NCI-H82 treated with DMSO at 0.1 percent for 48 hours (cell line): ENCODE measurements around the gene RAP1GAP.

Experiments used
- DNase-seq: peaks from one replicate; lab custom pipeline; 2025; ENCODE audit not compliant: unreplicated experiment; lab: John Stamatoyannopoulos, UW

The RAP1GAP gene

GRCh38 chr1:21630571-21631343, 38.4 kb downstream of the RAP1GAP start:
- DNase-seq = no peak

DNA sequence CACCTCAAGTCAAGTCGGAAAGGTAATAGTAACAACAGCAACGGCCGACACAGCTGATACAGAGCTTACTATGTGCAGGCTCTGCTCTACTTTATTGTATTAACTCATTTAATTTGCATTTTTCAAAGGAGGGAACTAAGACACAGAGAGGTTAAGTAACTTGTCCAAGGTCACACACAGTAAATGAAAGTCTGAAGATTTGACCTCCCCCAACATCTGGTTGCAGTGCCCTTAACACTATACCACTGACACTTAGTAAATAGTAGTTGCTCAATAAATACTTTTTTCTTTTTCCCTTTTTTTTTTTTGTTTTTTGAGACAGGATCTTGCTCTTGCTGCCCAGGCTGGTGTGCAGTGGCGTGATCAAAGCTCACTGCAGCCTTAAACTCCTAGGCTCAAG, 39.2 kb downstream of the RAP1GAP start:
- DNase-seq = no peak

- DNase-seq = no peak
These were observed 40.3 kb downstream of the RAP1GAP start for GRCh38 chr1:21628798-21629393.

- DNase-seq = no peak
These were observed 42.2 kb downstream of the RAP1GAP start for GRCh38 chr1:21626921-21627339.

DNA sequence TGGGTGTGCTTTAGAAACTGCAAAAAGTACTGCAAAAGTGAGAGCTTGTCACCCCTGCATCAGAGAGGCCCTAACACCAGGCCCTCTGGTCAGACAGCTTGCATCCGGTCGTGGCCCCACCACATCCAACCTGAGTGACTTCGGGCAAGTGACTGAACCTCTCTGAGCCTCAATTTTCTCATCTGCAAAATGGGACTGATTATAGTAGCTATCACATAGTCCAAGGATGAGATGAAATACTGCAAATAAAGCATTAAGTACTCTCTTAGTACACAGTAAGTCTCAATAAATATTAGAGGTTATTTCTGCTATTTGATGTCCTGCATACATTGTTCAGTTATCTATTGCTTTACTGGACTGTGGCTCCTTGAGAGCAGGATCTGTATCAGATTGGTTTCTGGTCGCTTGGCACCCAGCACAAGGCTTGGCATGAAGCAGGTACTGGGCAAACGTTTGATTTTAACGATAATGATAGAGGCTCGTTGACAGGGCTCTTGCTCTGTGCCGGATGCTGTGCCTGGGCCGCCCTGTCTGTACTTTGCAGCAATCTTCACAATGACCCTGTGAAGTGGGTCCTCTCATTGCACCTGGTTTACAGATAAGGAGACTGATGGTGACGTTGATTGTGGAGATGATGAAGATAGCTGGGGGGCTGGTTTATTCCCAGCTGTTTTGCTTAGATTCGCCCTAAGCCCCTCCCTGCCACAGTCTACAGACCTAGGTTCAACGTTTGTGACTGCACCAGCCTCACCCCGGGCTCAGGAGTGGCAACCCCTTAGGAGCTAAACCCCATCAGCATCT, 43.6 kb downstream of the RAP1GAP start:
- DNase-seq = no peak

GRCh38 chr1:21624571-21625389, 44.4 kb downstream of the RAP1GAP start:
- DNase-seq = no peak

DNA sequence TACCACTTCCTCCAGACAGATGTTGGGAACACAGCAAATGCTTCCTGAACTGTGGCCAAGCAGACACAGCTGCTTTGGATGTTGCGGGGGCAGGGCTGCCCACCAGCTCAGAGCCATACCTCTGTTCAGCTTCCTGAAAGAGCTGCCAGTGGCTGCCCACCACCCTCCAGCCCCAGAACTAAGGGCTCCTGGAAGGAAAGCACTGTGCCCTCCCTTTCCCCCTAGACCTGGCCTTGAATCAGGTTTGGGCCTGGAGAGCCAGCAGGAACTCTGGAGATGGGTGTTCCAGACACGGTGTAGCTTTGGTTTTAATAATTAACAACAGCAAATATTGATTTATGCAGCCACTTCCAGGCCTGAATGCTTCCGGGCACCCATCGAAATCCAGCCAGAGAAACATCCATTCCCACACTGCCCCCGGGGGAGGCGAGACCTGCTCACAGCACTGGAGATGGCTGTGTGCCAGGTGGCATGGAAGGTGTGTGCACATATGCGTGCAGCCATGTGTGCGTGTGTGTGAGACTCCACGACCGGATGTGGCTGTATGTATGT, 45.7 kb downstream of the RAP1GAP start:
- no peak for DNase-seq

DNA sequence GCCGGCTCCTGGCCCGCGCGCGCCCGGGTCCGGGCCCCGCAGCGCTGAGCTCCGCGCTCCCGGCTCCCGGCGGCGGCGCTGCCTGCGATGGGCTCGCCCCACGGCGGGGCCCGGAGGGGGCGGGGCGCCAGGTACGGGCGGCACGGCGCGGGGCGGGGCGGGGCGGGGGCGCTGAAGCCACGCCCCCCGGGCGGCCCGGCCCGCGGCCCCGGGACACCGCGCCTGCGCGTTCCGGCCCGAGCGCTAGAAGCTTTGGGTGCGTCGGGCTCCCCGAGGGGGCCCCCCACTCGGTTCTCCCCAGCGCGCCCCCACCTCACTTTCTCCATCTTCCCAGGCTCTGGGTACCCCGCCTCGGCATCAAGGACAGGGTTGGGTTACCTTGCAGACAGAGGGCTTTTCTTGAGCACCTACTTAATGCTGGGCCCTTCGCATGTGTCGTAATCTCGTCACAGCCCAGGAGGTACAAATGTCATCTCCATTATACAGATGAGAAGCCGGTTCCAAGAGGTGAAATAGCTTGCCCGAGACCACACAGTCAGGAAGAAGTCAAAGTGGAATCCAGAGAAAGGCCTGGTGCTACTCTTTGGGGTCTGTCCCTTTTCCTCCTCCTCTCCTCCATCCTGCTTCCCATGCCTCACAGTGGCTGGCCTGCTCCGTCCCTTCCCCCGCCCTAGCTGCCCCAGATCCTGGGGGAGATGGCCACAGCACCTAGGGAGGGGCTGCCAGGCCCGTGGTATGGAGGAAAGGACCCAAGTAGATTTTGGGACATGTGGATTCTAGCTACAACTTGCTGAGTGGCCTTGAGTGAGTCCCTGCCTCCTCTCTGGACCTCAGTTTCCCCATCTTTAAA, 46.5 kb downstream of the RAP1GAP start:
- DNase-seq = no peak

GRCh38 chr1:21621761-21622436, 47.3 kb downstream of the RAP1GAP start:
- no peak for DNase-seq

- DNase-seq = no peak
These were observed 48.1 kb downstream of the RAP1GAP start for GRCh38 chr1:21621051-21621450.

GRCh38 chr1:21620496-21620895, 48.7 kb downstream of the RAP1GAP start:
- DNase-seq = no peak

GRCh38 chr1:21620011-21620410, 49.1 kb downstream of the RAP1GAP start:
- no peak for DNase-seq

DNA sequence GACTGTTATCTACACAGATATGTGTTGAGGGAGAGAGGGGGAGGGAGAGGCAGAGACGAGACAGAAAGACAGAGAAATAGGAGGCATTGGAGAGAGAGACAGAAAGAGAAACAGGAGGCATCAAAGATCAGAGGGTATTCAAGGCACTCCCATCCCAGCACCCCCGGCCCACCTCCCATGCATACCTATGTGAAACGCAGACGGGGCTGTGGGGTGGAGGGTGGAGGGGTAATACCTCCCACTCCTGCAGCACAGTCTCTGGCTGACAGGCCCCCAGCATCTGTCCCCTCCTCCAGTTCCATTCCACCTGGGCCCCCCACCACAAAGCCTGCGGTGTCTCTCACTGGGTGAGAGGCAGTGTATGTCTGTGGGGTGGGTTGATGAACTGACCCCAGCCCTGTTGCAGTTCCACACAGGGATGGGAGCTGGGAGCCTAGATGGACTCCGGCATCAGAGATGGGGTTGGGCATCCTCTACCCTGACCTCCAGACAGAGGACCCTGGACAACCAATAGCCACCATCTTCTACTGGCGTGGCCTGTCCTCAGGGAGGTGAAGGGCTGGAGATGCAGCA, 49.7 kb downstream of the RAP1GAP start:
- no peak for DNase-seq

GRCh38 chr1:21618561-21619374, 50.4 kb downstream of the RAP1GAP start:
- no peak for DNase-seq

GRCh38 chr1:21618059-21618458, 51.1 kb downstream of the RAP1GAP start:
- DNase-seq = no peak

- no peak for DNase-seq
These were observed 51.9 kb downstream of the RAP1GAP start for GRCh38 chr1:21617126-21617738.

DNA sequence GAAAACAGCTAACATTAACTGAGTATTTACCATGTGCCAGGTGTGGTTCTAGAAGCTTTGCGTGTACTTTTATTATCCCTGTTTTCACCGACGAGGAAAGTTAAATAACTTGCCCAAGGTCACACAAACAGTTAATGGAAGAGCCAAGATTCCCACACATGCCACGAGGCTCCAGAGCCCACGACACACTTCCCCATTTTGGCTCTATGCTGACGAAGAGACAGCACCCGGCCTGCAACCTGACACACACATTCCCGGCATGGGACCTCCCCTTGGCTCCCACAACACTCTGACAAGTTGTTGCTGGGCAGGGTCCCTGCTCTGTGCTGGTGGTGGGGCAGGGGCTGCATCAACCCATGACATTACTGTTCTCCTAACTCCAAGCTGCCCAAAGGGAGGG, 52.8 kb downstream of the RAP1GAP start:
- no peak for DNase-seq
